Ovary (tissue), 3 donors: ENCODE results near the gene MROH7.

Source experiments
- CTCF ChIP-seq, 3 donors: fragments of 450-650 bp in 2 of 3; fragments of 200-600 bp in 1 of 3; IDR thresholded peaks; one replicate each; pipeline versions ENCODE4 v1.5.1 to v1.8.0; 2016 to 2022; ENCODE audit warnings: antibody characterized with exemption in 3 of 3, mild to moderate bottlenecking in 1 of 3
- POLR2A ChIP-seq: fragments of 450-650 bp; IDR thresholded peaks from one replicate; pipeline ENCODE4 v1.6.1; 2017; ENCODE audit warnings: antibody characterized with exemption, mild to moderate bottlenecking, moderate library complexity
- donor health status: DM: no; HTN: no; CAD: no.

GRCh38 chr1:54593571-54594160 is 47.9 kb upstream of the MROH7 start:
- TF ChIP-seq POLR2A = no peak
- no peak for TF ChIP-seq CTCF (IDR thresholded peaks at IDR 0.05)
